NCI-H187 (cell line): ENCODE measurements around the gene BAIAP2.

Experiments
- DNase-seq, 2 experiments: peaks; one replicate each; lab custom pipeline; 2025; lab: John Stamatoyannopoulos, UW

Gene BAIAP2, protein sequence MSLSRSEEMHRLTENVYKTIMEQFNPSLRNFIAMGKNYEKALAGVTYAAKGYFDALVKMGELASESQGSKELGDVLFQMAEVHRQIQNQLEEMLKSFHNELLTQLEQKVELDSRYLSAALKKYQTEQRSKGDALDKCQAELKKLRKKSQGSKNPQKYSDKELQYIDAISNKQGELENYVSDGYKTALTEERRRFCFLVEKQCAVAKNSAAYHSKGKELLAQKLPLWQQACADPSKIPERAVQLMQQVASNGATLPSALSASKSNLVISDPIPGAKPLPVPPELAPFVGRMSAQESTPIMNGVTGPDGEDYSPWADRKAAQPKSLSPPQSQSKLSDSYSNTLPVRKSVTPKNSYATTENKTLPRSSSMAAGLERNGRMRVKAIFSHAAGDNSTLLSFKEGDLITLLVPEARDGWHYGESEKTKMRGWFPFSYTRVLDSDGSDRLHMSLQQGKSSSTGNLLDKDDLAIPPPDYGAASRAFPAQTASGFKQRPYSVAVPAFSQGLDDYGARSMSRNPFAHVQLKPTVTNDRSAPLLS

DNA sequence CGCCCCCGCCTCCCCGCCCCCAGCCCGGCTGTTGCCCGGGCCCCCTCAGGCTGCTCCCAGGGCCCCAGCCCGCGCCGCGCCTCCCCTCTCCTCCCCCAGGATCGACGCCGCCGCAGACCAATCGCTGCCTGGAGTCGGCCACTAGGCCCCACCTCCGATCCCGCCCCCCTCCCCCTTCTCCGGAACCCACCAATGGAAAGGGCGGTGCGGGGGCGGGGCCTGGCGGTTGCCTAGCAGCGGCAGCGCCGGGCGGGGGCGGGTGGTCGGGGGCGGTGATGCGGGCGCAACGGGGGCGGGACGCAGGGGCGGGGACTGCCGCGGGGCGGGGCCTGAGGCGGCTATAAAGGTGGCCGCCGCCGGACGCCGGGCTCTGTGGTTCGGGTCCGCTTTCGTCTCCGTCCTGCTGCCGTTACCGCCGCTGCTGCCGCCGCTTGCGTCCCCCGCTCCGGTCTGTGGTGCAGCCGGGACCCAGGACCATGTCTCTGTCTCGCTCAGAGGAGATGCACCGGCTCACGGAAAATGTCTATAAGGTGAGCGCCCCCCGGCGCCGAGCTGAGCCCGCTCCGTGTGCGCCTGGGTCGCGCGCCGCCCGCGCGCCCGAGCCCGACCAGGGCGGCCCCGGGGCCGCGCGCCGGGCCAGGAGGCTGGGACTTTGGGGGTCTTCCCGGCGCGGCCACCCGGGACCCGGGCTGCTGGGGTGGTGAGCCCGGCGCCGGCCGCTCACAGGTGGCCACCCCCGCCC lies at the start of gene BAIAP2:
TSS of gene BAIAP2 (plus strand) at position 373 of the 742 bp plus-strand sequence. CDS start at position 477, 104 bp downstream.
- peak; percentile 91 to 92 for DNase-seq

DNA sequence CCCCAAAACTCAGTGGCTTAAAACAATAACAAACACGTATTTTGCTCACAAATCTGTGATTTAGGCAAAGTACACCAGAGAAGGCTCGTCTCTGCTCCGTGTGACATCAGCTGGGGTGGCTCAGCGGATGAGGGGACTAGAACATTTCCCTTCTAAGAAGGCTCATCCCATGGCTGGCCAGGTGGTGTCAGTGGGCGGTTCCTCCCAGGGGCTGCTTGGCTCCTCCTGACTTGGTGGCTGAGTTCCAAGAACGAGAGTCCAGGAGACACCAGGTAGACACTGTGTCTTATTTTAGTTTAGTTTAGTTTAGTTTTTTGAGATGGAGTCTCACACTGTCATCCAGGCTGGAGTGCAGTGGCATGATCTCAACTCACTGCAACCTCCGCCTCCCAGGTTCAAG lies 48.9 kb upstream of the BAIAP2 start:
- no peak for DNase-seq

DNA sequence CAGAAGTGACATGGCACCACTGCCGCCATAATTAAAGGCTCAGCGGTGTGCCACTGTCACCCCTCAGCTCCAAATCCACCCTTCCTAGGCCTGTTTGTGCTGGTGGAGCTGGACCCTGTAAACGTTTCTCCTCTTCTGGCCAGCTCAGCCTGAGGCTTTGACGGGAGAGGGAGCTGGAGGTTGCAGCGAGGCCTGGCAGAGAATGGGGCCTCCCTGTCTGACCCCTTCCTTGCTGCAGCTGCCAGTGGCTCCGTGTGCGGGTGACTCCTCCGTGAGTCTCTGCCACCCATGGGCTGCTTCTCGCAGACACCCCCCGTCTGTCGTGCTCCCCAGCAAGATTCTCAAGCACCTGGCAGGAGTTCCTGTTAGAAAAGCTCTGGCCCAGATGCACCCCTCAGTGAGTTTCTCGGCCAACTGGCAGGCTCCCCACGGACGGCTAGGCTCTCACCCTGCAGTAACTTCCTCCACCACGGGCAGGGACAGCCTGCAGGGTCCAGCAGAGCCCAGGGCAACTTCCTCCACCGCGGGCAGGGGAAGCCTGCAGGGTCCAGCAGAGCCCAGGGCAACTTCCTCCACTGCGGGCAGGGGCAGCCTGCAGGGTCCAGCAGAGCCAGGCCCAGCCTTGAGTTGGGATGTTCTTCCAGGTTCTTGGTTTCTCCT lies 48.0 kb upstream of the BAIAP2 start:
- no peak for DNase-seq

DNA sequence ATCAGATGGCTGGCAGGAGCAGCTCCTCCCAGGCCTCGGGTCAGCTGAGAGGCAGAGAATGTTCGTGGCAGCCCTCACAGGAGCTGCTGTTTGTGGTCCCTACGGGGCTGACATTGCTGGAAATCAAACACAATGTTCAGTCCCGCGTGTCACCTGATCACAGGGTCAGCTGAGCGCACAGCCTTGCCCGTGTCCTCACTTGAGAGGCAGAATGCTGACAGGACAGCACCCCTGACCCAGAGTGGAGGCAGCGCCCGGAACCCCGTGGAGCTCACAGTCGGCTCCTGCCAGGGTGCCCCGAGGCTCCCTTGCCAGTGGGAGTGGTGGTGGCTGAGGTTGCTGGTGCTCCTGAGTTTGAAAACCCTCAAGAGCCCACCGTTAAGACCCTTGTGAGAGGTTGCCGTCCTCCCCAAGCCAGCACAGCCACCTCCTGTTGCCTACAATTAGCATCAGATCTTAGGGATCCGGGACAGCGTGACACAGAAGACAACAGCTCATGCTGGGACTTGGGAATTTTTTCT lies 47.0 kb upstream of the BAIAP2 start:
- no peak for DNase-seq

DNA sequence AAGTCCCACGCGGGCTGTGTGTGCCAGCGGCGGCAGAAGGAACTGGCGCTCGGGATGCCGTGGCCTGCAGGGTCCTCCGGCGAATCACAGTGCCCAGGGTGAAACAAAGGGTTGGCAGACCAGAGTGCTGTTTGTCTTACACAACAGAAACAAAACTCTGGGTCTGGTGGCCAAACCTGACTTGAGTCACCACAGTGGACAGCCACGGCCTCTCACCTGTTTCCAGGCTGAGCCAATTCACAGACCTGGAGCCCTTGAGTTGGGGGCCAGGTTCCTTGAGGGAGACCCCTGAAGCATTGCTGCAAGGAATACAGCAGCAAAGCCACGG lies 45.4 kb upstream of the BAIAP2 start:
- DNase-seq = no peak

DNA sequence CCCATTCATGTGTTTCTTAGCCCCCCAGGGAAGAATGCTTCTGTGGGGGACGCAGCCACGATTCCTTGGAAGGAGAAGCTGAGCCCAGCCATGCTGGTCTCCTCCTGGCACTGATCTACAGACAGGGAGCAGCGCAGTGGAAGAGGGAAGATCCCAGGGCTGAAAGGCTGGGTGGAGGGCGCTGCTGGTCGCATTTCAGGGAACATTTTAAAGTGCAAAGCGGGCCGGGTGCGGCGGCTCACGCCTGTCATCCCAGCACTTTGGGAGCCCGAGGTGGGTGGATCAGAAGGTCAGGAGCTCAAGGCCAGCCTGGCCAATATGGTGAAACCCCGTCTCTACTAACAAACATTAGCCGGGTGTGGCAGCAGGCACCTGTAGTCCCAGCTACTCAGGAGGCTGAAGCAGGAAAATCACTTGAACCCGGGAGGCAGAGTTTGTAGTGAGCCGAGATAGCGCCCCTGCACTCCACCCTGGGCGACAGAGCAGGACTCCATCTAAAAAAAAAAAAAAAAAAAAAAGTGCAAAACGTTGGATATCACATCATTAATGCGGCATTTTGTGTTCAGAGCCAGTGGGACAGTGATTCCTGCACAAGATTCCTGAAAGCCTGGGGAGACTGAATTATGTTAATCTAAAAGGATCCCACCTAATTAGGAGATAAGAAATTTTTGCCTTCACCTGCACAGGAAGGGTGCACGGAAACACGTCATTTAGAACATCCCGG lies 43.9 kb upstream of the BAIAP2 start:
- no peak for DNase-seq

DNA sequence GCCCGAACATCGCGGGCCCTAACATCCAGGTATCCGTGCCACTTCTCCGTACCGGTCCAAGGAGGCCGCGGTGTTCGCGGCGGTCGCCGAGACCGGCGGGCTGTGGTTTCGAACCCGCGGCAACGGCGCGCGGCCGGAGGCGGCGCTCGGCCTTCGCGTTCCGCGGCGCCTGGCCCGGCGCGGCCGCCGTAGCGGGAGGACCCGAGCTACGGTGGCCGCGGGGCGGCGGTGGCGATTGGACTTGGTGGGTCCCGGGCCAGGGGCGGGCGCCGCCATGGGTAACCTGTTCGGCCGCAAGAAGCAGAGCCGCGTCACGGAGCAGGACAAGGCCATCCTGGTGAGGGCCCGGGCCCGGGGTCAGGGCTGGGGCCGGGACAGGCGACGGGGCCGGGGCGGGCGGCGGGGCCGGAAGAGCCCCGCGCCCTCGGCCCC lies 43.3 kb upstream of the BAIAP2 start, which contains the start of gene CHMP6:
TSS of gene CHMP6 (plus strand) at position 197 of the 432 bp plus-strand sequence. CDS start at position 275, 78 bp downstream.
- DNase-seq = peak in 1 of 2 experiments; percentile 40

DNA sequence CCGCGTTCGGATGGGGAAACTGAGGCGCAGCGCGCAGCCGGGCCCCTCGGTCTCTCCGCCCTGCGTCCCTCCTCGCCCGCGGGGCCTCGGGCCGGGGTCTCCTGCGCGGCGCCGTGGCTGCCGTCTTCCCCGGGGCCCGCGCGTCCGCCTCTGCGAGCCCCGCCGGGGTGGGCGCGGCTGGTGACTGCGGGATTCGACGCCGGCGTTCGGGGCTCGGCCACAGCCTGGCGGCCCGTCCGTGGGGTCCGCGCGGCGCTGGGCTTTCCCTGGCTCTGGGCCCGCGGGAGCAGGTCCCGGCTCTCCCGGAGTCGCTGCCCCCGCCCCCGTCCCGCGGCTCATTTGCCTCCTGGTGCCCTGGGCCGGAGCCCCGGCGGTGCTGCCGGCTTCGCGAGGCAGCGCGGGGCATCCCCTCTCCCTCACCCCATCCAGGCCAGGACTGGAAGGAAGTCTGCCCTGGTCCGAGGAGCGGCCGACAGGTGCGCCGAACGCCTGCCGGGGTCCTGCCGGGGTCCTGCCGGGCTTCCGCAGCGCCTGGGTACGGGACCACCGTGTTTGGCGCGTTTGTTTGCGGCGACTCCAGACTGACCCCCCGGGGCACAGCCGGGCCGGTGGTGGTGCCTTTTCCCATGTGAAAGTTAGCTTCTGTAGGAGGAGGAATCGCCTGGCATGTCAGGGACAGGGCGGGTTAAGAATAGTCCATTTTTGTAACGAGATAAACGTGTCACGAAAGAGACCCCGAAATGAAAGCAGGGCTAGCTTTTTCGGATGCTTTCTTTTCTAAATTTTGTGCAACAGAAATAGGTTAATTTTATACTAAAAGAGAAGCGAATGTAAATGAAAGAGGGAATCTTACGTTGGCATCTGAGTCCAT lies 42.6 kb upstream of the BAIAP2 start:
- DNase-seq = no peak

DNA sequence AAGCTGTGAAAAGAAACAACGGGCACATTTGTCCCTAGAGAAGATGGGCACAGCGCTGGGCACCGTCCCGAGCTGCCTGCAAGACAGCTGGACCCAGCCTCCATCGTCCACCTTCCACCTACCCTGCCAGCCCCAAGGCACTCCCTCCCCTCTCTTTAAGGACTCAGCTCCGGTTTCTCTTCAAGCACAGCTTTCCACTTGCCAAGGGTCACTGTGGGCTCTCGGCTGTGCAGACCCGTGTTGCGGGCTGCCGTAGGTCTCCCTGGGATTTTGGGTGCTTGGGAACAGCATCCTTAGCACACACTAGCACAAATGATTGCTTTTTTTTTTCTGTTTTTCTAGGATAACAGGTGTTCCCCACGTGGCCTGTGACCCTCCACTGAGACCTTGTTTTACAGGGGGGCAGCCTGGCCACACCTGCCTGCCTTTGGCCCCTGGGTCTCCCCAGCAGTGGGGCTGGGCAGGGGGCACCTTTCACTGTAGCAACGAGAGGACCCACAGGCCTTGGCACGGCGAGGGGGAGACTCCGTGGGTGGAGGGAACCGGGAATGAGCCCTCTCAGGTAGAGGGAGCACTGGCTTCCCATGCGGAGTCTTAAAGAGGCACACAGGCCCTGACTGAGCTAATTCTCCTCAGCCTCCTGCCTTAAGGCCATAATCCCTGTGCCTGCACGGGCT lies 41.9 kb upstream of the BAIAP2 start:
- DNase-seq = no peak

DNA sequence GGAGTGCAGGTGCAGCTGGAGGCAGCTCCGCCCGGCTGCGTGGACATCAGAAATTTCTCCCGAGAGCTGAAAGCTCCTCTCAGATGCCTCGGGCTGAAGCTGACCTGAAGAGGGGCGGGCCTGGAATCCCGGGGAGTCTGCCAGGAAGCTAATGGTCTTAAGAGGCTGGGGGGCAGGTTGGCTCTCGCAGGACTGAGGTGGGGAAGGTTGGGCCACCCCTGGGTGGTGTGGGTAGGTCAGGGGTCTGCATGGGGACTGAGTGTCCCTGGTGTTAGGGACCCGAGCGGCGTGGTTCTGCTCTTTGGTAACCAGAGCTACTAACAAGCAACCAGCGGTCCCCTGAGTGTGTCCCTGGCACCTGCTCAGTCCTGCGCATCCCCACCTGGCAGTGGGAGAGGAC lies 39.8 kb upstream of the BAIAP2 start:
- DNase-seq = no peak

DNA sequence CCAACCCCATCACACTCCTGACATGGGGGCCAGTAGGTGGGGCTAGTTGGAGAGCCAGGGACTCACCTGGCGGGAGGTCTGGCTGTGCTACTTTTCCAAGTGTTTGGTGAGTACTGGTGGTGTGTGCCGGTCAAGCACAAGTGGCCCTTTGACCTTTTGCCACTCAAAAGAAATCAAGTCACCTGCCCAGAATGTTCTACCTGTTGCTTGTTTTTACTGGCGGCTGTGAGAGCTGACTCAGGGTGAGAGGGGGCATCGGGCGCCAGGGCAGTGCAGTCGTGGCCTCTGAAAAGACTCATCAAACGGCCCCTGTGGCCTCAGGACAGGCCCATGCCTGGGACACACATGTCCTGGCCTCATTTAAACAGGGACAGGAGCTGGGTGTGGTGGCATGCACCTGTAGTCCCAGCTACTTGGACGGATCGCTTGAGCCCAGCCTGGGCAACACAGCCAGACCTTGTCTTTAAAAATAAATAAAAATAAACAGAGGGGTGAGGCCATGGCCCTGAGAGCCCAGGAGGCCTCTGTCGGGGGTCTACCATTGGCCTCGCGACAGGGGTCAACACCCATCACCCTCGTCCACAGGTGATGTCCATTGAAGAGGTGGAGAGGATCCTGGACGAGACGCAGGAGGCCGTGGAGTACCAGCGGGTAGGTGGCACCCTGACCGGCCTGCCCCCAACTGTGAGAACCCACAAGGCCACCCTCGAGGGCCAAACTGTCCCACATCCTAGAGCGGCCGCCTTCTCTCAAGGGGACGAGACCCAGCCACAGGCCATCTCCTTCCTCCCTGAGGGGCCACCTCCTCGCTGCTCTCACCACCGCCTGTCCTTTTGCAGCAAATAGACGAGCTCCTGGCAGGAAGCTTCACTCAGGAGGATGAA lies 38.3 kb upstream of the BAIAP2 start:
- no peak for DNase-seq

DNA sequence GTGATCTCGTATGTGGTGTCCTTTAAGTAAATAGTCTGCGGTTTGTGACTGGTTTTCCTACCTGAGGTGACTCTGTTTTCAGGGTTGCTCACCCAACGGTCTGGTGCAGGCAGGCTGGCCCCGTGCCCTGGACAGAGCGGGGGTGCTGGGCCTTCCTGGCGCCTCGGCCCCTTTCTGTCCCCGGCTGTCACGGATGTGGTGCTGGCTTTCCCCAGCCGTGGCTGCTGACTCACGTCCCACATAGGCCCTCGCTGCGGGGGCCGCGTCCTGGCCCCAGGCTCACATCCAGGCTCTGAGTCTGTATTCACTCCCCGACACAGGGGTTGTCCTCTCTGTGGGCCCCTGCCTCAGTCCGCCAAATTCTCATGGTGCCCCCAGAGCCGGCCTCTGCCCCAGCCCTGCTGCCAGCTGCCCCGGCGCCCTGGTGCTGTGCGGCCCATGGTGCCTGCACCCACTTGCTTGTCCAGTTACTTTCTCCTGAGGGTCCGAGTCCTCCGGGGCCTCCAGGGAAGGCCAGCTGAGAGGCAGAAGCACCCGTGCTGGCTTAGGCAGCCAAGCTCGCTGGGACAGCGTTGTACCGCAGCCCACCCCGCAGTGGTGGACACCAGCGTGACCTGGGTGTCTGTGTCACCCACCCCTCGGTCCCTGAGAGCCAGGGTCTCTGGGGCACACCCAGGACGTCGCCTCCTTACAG lies 37.4 kb upstream of the BAIAP2 start:
- DNase-seq = no peak

DNA sequence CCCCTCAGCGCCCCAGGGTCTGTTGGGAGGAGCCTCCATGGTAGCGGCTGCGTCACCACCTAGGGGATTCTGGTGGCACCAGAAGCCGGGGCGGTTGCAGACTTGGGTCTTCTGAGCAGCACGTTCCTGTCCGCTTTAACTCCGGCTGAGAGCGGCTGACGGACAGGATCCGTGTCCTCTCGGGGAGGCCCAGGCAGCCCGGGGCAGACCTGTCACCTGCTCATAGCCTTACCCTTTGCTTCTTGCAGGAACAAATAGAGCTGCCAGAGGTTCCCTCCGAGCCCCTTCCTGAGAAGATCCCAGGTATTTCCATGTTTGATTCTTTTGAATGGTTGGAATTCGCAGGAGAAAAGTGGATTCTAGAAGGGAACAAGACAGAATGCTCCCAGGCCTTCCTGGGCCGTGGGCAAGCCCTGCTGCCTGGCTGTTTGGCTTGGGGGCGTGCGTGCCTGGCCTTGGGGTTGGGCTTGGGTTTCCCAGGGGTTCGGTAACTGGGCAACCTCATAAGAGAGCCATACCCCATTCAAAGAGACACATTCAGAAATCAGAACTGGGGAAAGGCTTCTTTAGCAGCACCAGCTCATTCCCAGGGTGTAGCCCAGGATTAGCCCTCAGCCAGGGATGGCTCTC lies 36.7 kb upstream of the BAIAP2 start:
- no peak for DNase-seq

DNA sequence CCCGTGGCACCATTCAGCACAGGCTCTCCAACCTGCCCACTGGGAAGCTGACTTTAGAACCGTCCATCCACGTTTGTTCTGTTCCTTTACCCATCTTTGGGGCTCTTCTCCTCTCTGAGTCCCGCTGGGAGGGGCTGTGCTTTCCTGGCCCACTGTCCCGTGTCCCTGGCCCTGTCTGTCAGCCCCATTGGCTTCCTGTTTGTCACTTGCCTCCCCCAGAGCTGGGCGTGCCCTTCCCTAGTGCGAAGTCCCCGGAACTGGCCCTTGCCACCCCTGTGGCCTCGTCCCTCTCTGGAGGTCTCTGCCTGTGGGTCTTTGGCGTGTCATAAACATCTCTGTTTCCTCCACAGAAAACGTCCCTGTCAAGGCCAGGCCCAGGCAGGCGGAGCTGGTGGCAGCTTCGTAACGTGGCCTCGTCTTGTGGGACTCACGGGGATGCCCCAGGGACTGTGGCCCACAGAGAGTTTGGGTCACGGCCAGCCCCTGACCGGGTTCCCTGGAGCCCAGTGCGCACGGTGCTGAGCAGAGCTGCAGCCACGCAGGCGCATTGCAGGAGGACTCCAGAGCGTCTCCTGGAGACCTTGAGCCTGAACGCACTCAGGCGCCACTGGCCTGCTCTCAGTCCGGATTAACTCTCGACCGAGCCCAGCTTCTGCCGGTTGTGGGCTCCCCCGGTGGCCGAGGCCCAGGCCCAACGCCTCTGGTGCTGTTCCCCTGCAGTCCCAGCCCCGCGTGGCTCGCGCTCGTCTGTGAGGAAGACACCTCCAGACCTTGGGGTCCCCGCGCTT lies 36.0 kb upstream of the BAIAP2 start:
- no peak for DNase-seq

DNA sequence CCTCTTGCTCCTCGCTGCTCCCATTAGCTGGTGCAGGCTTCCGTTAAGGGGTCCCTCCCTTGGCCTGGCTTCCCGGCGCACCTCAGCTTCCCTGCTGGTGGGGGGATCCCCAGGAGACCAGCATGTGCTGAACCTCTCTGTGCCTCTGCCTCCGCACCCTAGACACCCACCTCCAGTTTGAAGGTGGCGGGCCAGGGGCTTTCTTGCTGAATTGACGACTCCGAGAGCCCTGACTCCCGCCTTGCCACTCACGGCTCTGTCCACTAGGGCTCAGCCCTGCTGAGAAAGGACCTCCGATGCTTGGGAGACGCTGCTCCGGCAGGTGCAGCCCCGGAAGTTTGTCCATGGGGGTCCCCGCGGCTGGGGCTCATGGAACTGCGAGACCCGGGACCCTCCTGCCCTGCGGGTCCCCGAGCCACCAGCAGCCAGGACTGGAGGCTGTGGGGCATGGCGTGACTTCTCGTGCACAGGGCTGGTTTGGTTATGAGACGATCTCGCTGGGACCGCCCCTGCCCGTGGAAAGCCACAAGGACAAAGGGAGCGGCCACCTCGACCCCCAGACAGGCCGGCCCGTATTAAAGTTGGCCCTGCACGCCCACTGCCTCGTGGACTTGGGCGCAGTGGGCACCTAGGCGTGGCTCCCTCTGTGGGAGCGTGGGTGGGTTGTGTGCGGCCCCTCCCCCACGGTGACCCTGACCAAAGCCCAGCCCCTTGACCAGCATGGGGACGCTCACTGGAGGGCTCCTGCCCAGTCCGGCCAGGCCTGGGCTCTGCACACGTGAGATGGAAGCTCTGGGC lies 35.2 kb upstream of the BAIAP2 start:
- no peak for DNase-seq

DNA sequence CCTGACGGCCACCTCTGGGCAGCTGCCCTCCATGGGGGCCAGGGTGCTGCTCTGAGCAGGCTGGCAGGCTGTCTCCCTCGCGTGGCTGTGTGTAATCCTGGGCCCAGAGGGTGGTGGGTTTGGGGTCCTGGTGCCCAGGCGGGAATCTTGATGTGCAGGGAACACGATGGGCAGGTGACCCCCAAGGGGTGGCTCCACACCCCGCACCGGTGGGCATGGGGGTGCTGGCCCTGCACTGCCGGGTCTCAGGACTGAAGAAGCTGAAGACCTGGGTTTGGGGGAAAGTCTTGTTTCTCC lies 34.7 kb upstream of the BAIAP2 start:
- no peak for DNase-seq
